CD4-positive, alpha-beta T cell treated with Interleukin-6 for 4 hours (primary cell): Measurements from ENCODE around the gene BANF2.

ENCODE experiments used
- DNase-seq: peaks from one replicate; pipeline ENCODE4 v3.0.0-alpha.2; 2020; ENCODE audit warnings: mixed read lengths

BANF2 gene

DNA sequence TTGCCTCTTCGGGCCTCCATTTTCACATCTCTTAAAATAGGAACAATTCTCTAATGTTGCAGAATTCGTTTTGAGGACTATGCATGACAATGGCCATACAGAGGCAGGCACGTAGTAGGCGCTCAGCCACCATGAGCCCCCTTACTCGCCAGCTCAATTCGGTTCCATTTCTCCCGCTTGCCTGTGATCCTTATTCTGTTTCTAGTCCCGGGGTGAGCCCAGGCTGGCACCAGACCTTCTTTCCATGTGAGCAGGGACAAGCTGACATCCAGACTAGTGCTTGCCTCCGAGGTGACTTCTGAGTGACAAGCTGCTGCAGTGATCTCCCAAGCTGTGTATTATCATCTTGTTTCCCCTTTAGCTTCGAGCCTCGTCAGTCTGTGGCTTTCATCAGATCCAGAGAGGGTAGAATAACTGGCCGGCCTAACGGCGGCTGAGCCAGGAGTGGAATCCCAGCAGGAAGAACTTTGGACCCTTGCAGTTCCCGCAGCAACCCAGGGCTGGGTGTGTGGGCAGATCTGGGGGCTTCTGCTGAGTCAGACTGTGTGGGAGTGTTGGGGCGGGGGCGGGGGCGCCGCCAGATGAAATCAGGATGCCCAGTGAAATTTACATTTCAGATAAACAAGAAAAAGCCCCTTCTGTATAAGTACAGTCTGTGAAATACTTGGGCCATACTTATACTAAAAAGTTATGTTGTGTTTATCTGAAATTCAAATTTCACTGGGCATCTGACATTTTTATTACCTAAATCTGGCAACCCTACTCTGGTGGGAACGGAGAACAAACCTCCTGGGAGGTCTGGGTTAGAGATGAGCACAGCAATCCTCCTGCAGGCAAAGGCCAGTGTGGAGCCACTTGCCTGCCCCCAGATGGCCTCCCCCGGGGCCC, 10.9 kb downstream of the BANF2 start:
- no peak for DNase-seq

DNA sequence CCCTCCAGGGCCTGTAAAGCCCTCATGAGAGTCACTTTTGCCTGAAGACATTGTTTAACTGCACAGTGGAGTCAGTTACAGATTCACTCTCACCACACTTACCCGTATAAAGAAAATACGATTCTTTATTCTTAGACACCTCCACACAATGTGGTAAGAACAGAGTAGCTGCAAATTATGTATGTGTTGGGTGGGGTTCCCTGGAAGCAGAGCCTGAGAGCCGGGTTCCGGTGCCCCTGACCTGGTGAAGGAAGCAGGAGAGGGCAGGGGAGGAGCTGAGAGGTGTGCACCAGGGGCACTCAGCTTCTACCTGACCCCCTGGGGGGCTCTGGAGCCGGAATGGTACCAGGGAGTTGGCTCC, 11.5 kb downstream of the BANF2 start:
- no peak for DNase-seq

DNA sequence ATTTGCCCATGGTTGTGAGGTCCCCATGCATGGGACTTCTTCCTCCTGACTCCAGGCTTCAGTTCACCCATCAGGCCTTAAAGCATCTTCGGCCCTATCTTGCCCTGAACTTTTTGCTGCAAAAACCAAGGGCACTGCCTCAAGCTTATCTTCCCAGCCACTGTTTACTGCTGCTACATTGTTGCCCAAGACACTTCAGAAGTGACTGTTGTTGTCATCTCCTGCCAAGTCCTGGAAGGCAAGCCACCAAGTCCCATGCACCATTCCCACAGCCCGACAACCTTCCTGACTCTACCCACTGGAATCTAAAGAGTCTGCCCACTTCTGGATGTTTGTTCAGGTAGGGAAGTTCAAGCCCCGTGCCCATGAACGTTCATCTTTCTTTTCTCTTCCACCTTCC, 12.4 kb downstream of the BANF2 start:
- no peak for DNase-seq

DNA sequence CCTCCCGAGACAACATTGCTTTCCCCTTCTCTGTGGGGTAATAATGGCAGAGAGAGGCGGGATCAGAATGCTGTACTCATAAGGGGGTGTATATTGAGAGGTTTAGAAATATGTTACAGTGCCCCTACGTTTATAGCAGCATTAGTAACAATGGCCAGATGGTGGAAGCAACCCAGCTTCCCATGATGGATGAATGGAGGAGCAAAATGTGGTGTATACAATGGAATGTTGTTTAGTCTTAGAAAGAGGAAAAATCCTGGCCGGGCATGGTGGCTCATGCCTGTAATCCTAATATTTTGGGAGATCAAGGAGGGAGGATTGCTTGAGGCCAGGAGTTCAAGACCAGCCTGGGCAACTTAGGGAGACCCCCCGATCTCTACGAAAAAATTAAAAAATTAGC, 12.9 kb downstream of the BANF2 start:
- no peak for DNase-seq

DNA sequence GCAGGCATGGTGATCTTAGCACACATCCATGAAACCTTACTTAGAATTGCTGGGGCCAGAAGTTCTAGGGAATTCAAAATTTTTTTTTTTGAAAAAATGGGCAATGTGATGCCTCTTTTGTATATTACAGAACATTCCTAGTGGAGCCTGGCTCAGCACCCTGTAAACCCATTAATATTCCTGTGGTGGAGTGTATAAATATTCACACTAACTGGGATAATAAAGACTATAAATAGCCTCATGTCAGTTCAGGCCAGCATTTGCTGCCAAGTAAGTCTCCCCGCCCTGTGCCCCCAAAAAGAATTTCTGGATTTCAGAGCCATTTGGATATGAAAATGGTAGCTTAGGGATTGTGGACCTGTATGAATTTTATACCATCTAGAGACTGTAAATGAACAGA, 14.8 kb downstream of the BANF2 start:
- no peak for DNase-seq

DNA sequence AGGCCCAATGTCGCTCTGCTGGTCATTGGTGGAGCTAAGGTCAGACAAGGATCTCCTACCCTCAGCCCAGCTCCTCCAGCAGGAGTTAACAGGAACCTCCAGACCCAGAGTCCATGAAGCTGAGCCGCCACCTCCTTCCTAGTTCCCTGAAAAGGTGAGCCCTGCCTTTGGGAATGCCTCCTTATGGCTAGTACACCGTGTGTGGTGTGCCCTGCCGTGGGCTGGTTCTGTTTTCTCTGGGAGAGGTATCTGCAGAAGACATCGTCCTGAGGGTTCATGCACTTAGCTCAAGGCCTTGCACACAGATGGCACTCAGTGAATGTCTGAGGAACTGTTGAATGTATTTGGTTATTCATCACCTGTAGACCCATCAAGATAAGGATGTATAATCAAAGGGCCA, 15.3 kb downstream of the BANF2 start:
- DNase-seq = no peak

DNA sequence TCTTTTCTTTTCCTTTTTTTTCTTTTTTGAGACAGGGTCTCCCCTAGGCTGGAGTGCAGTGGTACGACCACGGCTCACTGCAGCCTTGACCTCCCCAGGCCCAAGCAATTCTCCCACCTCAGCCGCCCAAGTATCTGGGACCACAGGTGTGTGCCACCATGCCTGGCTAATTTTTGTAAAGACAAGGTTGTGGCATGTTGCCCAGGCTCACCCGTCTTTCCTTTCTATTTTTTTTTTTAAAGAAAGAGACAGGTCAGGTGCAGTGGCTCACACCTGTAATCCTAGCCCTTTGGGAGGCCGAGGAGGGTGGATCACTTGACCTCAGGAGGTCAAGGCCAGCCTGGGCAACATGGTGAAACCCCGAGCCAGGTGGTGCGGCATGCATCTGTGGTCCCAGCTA, 16.6 kb downstream of the BANF2 start:
- no peak for DNase-seq

DNA sequence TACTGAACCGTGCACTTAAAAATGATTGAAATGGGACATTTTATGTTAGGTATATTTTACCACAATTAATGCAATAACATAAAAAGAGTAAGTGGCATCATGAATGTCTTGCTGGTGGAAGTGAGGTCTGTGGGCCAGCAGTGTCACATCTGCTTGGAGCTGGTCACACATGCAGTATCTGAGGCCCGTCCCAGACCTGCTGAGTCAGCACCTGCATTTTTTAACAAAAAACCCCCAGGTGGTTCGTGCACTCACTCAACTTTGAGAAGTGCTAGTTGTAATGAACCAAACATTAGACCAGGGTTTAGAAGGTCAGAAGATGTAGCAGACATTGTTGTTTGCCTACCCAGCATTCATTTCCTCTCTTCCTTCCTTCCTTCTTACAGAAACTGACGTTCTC, 21.0 kb downstream of the BANF2 start:
- DNase-seq = no peak

DNA sequence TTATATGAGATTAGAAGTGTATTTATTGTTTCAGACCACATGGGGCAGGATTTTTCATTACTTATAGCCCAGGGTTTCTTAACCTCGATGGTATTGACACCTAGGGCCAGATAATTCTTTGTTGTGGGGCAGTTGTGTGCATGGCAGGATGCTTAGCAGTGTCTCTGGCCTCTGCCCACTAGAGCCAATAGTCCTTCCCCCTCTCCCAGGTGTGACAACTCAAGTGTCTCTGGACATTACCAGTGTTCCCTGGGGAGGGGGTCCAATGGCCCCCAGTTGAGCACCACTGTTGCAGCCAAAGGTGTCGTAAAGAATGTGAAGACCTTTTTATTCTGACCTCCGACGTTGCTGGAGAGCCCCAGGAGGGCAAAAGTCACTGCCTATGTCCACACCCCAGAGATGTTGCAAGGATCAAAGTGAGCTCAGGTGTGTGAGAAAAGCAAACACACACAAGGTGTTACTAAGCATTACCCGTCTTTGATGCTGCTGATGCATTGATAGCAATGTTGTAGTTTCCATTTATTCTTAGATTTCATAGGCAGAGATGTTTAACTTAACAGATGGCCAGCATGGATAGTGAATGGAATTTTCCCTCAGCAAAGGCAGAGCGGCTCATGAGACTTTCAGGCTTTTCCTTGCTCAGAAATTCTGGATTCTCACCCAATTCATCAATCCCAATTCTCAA, 22.2 kb downstream of the BANF2 start:
- DNase-seq = no peak

DNA sequence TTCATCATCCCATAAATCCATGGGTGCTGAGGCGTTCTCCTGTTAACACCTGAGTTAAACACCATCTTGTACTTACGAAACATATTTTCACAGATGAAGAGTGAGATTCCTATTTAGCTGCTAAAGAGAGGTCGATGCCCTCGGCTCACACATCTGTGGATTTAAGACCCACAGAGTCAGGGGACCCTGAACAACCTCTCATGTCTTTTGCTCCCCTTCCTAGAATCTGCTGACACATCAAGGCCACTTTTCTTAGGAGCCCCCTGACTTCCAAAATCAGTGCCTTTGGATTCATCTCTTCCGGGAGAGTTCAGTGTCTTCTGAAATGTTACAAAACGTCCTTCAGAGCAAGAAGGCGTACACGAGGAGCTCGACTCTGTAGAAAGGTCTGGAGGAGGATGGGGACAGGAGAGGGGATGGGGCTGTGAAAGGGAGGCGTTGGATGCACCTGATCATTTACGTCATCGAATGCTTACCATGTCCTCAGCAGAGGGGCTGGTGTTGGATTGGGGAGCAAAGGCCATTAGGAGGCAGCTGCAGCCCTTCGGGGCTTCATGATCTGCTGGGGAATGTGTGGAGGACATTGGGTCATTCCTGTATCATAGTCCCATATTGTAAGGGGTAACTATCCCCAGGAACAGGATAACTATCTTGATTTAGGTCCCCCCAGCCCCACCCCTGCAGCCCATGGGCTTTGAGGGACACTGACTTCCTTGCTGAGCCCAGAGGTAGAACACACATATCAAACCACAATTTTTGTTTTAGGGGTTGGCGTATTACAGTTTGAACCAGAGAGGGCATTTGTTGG, 22.9 kb downstream of the BANF2 start:
- no peak for DNase-seq

DNA sequence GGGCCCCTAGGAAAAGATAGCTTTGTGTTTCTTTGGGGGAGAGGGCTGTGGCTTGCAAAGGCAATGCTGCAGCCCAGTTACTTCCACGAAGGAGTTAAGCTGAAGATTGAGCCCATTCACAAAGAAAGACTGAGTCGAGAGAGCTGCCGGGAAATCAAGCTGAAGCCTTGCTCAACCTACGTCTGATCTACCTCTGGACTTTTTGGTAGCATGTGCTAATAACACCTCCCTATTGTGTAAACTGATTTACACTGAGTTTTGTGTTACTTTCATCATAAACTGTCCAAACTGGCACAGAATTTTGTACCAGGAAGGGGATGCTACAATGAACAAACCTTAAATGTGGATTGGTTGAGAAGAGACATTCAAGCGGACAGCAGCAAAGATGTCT, 23.5 kb downstream of the BANF2 start:
- no peak for DNase-seq

DNA sequence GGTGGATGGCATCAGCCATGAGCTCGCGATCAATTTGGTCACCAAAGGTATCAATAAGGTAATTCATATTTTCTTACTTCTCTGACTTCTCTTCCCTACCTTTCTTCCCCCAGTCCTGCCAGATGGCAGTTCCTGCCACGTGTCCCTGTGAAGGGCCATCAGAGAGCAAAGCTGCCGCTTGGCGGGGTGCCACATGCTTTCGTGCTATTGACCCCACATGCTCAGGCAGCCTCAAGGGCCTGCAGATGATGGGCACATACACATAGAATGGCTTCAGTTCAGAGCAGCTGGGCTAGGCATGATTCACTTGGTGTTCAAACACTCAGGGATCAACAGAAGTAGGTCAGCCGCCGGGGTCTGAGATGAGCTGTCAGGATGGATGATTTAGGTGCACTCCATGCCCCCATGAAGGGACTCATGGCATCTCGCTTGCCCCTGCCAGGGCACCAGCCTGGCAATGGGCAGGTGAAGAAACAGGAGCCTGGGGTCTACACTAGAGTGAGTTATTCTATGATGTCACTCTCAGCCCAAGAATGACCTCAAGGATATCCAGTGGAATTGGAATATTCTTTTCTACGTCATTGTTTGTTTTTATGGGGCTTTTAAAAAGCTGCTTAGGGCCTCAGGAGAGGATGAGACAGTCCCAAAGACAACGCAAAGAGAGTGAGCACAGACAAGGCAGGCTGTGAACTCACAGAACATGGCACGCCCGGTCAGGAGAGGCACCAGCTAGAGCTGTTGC, 25.5 kb downstream of the BANF2 start:
- no peak for DNase-seq

DNA sequence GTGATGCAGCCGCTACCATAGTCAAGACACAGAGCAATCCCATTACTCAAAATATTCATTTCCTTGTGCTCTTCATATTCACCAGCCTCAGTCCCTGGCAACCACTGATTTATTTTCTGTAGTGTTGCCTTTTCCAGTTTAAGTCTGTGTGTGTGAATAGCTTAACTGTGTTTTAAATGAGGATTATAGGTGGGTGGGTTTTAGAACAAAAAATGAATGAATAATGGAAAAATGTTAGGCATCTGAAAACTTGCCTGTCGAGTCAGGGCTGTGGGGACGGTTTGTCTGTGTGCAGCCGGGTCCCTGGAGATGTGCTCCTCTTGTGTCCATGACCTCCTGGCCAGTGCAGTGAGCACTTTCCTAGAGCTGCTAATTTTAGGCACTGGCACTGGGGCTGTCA, 27.1 kb downstream of the BANF2 start:
- no peak for DNase-seq

DNA sequence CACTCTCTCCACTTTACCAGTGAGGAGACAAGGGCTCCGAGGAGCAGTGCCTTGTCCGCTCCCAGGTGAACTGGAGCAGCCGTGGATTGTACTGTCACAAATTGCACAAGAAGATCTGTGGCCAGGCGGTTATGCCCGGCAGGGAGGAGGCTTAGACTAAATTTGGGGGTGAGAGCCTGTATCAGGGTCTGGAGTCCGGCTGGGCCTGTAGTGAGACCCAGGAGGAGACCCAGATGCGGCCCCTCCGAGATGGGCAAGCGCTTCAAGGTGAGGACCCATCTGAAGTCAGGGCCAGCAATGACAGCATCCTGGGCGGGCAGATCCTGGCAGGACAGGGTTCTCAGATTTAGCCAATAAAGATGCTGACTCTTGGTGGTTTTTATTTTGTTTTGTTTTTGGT, 27.6 kb downstream of the BANF2 start:
- no peak for DNase-seq

DNA sequence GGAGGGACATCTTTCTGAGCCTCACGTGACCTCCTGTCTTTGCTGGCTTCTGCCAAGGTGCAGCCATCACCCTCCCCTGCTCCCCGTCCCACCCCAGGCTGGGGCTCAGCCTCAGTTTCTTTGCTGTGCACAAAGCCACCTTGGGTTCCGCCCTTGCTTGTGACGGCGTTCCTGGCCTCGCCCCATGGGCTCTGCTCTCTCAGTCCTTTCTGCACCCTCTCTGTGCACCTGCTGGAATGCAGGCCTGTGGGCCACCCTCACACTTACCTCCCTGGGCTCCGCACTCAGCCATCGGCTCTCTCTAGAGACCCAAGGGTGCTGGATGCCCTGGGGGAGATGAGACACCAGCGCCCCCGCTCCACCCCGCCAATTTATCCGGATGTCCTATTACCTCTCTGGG, 28.3 kb downstream of the BANF2 start:
- DNase-seq = no peak

DNA sequence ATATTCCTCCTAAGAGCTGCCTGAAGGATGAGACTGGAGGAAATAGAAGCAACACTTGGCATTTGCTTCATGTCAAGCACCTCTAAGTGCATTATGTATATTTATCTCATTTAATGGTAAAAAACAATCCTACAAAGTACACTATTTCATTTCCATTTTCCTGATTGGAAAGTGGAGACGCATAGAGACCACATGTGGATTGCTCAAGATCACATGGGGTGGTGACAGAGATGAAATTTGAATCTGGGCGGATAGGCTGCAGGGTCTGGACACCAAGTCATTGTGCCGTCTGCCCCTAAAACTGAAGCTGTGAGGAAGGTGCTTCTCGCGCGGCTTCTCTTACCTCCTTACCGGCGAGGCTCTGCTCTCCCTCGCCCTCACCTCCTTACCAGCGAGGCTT, 30.3 kb downstream of the BANF2 start:
- DNase-seq = no peak

DNA sequence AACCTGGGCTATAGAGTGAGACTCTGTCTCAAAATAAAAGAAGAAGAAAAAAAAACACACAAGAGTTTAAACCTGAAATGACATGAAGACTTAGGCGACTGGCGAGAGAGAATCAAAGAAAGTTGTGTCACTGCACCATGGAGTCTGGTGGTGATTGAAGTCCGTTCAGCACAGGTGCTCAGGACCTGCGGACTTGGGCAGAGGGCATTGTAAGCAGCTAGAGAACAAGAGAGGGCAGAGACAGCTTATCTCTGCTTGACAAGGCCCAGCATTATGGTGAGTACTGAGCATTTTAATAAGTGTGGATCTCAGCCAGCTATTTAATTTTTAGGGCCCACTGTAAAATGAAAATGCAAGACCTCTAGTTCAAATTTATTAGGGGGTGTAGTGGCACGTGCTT, 31.5 kb downstream of the BANF2 start:
- no peak for DNase-seq

DNA sequence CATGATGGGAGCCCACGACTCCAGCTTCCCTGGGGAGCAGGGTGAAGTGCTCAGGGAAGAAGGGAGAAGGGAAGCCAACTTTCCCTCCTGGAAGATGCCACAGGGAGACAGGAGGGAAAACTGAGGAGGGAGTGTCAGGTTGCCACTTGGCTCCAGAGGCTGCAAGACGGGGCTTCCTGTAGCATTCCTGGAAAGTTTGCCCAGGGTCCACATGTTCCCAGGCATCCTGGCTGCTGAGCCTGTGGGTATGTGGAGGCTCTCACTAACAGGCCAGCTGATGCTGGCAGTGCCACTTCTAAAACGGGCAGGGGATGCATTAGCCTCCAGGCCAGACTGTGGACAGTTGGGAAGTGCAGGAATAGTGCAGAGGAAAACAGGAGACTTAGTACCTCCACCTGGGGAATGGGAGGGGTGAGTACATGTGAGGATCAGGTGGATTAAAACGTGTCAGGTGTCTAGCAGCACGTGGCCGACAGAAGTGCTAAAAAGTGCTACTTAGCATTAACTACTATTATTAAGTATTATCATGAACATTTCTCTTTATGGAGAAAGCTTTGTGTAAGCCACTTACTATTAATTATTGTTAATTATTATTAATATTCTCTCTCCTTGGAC, 33.2 kb downstream of the BANF2 start:
- no peak for DNase-seq

DNA sequence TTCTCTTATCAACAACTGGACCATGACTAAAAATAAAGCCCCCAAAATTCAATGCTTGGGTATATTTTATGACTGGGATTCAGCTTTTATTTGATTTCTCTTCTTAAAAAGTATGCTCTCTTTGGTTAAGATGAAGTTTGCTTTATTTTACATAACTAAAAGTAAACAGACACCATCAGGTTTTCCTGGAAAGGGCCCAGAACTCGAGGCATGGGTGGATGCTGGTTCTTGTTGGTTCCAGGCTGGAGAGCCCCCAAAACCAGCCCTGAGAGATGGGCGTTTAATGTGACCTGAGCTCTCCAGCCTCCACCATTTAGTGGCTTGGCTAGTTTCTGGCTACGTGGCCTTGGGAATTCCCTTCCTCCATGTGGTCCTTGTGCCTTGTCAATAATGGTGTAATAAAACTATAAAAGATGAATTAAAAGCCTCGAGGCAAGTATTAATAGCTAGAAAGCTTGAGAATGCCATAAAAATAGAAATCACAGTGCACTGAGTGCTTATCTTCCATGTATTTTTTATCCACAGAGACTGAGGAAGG, 34.1 kb downstream of the BANF2 start:
- DNase-seq = no peak

DNA sequence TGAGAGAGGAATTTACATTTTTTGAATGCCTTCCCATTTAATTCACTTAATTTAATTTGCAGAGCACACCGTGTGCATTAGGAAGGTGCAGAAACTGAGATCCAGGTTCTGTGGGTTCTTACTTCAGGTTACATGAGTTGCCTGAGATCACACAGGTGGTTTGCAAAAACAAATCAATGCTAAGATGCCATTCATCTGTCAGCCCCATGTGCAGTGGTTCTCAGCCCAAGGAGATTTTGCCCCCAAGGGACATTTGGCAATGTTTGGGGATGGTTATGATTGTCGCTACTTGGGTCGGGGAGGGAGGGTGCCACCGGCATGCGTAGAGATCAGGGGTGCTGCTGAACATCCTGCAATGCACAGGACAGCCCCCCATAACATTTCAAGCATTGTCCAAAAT, 34.6 kb downstream of the BANF2 start:
- DNase-seq = no peak

DNA sequence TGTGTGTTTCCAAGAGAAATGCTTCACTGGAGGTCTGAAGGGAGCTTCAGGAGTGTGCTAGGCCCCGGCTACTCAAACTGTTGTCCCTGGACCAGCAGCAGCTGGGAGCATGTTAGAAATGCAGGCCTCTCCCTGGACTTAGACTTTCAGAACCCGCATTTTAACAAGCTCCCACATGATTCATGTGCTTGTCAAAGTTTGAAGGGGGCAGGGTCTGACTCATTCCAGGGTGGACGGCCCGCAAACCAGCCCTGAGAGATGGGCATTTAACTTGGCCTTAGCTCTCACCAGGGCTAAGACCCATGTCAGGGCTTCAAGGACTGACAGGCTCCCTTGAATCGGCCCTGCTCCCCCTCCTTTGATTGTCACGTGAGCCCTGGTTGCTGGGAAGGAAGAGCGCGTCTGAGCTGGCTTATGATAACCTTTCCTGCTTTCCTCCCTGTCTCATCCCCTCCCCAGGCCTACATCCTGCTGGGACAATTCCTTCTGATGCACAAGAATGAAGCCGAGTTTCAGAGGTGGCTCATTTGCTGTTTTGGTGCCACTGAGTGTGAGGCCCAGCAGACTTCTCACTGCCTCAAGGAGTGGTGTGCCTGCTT, 35.5 kb downstream of the BANF2 start:
- DNase-seq = no peak
